GM23338 (cell line): ENCODE data around the gene GAPVD1. TPM values are rescaled to one million over a fixed set of nuclear protein-coding genes. Genes with fewer than 3 reads are reported as not detected.

ENCODE experiments used
- ATAC-seq: fragments of 200-7000 bp; cut with Tn5 transposase; 3 replicates; pipeline ENCODE4 v1.9.1; 2020
- DNase-seq: peaks from one replicate; pipeline ENCODE4 v3.0.0-alpha.2; 2015; ENCODE audit warnings: low spot score
- H2AFZ ChIP-seq: fragments of 200-600 bp; sonication (generic); 2 replicates; pipeline ENCODE4 v1.8.0; 2016; ENCODE audit warnings: antibody characterized with exemption, mild to moderate bottlenecking, moderate library complexity
- H3F3A ChIP-seq: fragments of 200-600 bp; sonication (generic); replicated peaks from 2 replicates; pipeline ENCODE4 v1.8.0; 2017; ENCODE audit warnings: antibody characterized with exemption, mixed run types, low read depth
- H3K27ac ChIP-seq: fragments of 200-600 bp; sonication (generic); 2 replicates; pipeline ENCODE4 v1.6.1; 2016; ENCODE audit warnings: low read depth
- H3K27me3 ChIP-seq: fragments of 200-600 bp; sonication (generic); 2 replicates; pipeline ENCODE4 v1.8.0; 2016; ENCODE audit warnings: mild to moderate bottlenecking, mixed run types, moderate library complexity; ENCODE audit not compliant: insufficient read depth
- H3K36me3 ChIP-seq: fragments of 200-600 bp; sonication (generic); 2 replicates; pipeline ENCODE4 v1.8.0; 2016; ENCODE audit warnings: mild to moderate bottlenecking; ENCODE audit not compliant: insufficient read depth
- H3K4me1 ChIP-seq: fragments of 200-600 bp; sonication (generic); 2 replicates; pipeline ENCODE4 v1.8.0; 2016; ENCODE audit warnings: mild to moderate bottlenecking, moderate library complexity; ENCODE audit not compliant: insufficient read depth
- H3K4me2 ChIP-seq: fragments of 200-600 bp; sonication (generic); 2 replicates; pipeline ENCODE4 v1.7.1; 2017; ENCODE audit warnings: mixed run types
- H3K4me3 ChIP-seq: fragments of 200-600 bp; sonication (generic); 2 replicates; pipeline ENCODE4 v1.6.1; 2016; ENCODE audit warnings: mixed run types
- H3K79me2 ChIP-seq: fragments of 200-600 bp; sonication (generic); replicated peaks from 2 replicates; pipeline ENCODE4 v1.8.0; 2017; ENCODE audit warnings: mild to moderate bottlenecking; ENCODE audit not compliant: insufficient read depth
- H3K9me2 ChIP-seq: fragments of 200-600 bp; sonication (generic); 2 replicates; pipeline ENCODE4 v1.8.0; 2017; ENCODE audit not compliant: insufficient read depth
- H4K20me1 ChIP-seq: fragments of 200-600 bp; sonication (generic); replicated peaks from 2 replicates; pipeline ENCODE4 v1.8.0; 2017; ENCODE audit warnings: mild to moderate bottlenecking; ENCODE audit not compliant: insufficient read depth
- H3K27ac Mint-ChIP-seq: 2 replicates; pipeline ENCODE4 v1.8.0; 2020; ENCODE audit warnings: inconsistent platforms, mild to moderate bottlenecking, moderate library complexity, mixed read lengths
- H3K27me3 Mint-ChIP-seq: 3 replicates; pipeline ENCODE4 v1.8.0; 2022; ENCODE audit warnings: low read depth, mild to moderate bottlenecking, moderate library complexity, mixed read lengths, inconsistent platforms; ENCODE audit not compliant: insufficient read depth, poor library complexity
- H3K36me3 Mint-ChIP-seq: 3 replicates; pipeline ENCODE4 v1.8.0; 2021; ENCODE audit warnings: low read depth, mild to moderate bottlenecking, inconsistent platforms, moderate library complexity, mixed read lengths
- H3K4me1 Mint-ChIP-seq: 3 replicates; pipeline ENCODE4 v1.8.0; 2020; ENCODE audit warnings: mild to moderate bottlenecking, inconsistent platforms, mixed read lengths
- H3K4me3 Mint-ChIP-seq: 3 replicates; pipeline ENCODE4 v1.8.0; 2021; ENCODE audit warnings: moderate library complexity, mild to moderate bottlenecking, inconsistent platforms, mixed read lengths
- H3K9me3 Mint-ChIP-seq: 3 replicates; pipeline ENCODE4 v1.8.0; 2020; ENCODE audit warnings: moderate library complexity, mild to moderate bottlenecking, inconsistent platforms, mixed read lengths
- CREB1 ChIP-seq: fragments of 250-450 bp; sonication (Bioruptor Pico); IDR thresholded peaks from 2 replicates; pipeline ENCODE4 v1.5.0; 2020; ENCODE audit warnings: low read depth, mild to moderate bottlenecking, moderate library complexity
- CTCF ChIP-seq, 2 experiments: fragments of 200-600 bp in 1 of 2; sonication (generic) in 1 of 2; conservative IDR thresholded peaks; 2 replicates each; pipeline versions ENCODE4 v1.5.1 to v1.6.1; 2016 to 2017; ENCODE audit warnings: antibody characterized with exemption in 2 of 2, low read depth in 2 of 2, mild to moderate bottlenecking in 2 of 2, moderate library complexity in 1 of 2
- ETS1 ChIP-seq: IDR thresholded peaks from 2 replicates; pipeline ENCODE4 v1.6.1; 2016; ENCODE audit warnings: antibody characterized with exemption
- EZH2 ChIP-seq: fragments of 200-600 bp; sonication (generic); IDR thresholded peaks from one replicate; pipeline ENCODE4 v1.8.0; 2017; ENCODE audit warnings: antibody characterized with exemption, mild to moderate bottlenecking, low read depth; ENCODE audit not compliant: unreplicated experiment
- EZH2phosphoT487 ChIP-seq: fragments of 200-600 bp; sonication (generic); IDR thresholded peaks from one replicate; pipeline ENCODE4 v1.8.1; 2018; ENCODE audit warnings: antibody characterized with exemption; ENCODE audit not compliant: unreplicated experiment
- JUNB ChIP-seq: IDR thresholded peaks from one replicate; pipeline ENCODE4 v1.6.1; 2016; ENCODE audit warnings: antibody characterized with exemption; ENCODE audit not compliant: unreplicated experiment
- NANOG ChIP-seq: IDR thresholded peaks from 2 replicates; pipeline ENCODE4 v1.6.1; 2016; ENCODE audit warnings: antibody characterized with exemption, borderline replicate concordance
- POLR2AphosphoS5 ChIP-seq: IDR thresholded peaks from 2 replicates; pipeline ENCODE4 v1.6.1; 2016; ENCODE audit warnings: antibody characterized with exemption, low read depth
- REST ChIP-seq: IDR thresholded peaks from one replicate; pipeline ENCODE4 v1.6.1; 2018; ENCODE audit warnings: antibody characterized with exemption; ENCODE audit not compliant: unreplicated experiment
- STAT1 ChIP-seq: IDR thresholded peaks from one replicate; pipeline ENCODE4 v1.6.1; 2016; ENCODE audit warnings: antibody characterized with exemption; ENCODE audit not compliant: unreplicated experiment
- ZNF114 ChIP-seq: fragments of 250-450 bp; sonication (Bioruptor Pico); IDR thresholded peaks from 2 replicates; pipeline ENCODE4 v1.5.0; 2020; ENCODE audit warnings: mild to moderate bottlenecking, moderate library complexity
- ZNF331 ChIP-seq: fragments of 250-450 bp; sonication (Bioruptor Pico); IDR thresholded peaks from 2 replicates; pipeline ENCODE4 v1.5.0; 2020; ENCODE audit warnings: low read depth, mild to moderate bottlenecking, moderate library complexity
- ZNF462 ChIP-seq: fragments of 250-450 bp; sonication (Bioruptor Pico); IDR thresholded peaks from 2 replicates; pipeline ENCODE4 v1.5.0; 2020; ENCODE audit warnings: mild to moderate bottlenecking, moderate library complexity
- polyA plus RNA-seq: library from polyadenylated mRNA; unstranded; fragments of >200 nt; fragmentation: Nextera tagmentation; extraction: Ambion mirVana; gene quantifications from 2 replicates; pipeline ENCODE4 v1.2.1, GENCODE V29; 2016
- total RNA-seq: library from RNA; depleted of rRNA; stranded (reverse); fragments of >200 nt; shearing (Covaris generic); gene quantifications from 2 replicates; pipeline ENCODE4 v1.2.3, GENCODE V29; 2014

Gene GAPVD1
- total and polyA plus RNA-seq, 2 experiments from 2014 or later, result 19.2 to 34.6 TPM

- Histone ChIP-seq H4K20me1 (no peaks in the 10 kb centered on the region), H3K36me3 (no peaks in the 10 kb centered on the region), H3K9me2 (no peaks in the 10 kb centered on the region), H3K4me2 (no peak overlapping the region), H3K4me1 (peaks cover 6% of the 10 kb centered on the region), H3K4me3 (no peak overlapping the region), H2AFZ (no peak overlapping the region), H3K79me2 (no peaks in the 10 kb centered on the region), H3F3A (no peaks in the 10 kb centered on the region; the same call in 1 of the 2 replicates), H3K27ac (no peak overlapping the region), H3K27me3 (no peaks in the 10 kb centered on the region)
- H3K4me1 Mint-ChIP-seq, result peaks cover 14% of the 10 kb centered on the region
- peaks cover 7% of the 10 kb centered on the region for H3K27me3 Mint-ChIP-seq
- no peak overlapping the region for H3K27ac Mint-ChIP-seq
- ATAC-seq (no peak), DNase-seq (no peak)
- no peak for TF ChIP-seq STAT1
- TF ChIP-seq EZH2, result no peak
- TF ChIP-seq ZNF114 (CRISPR knock-in tag), result no peak
- no peak for TF ChIP-seq ETS1
- TF ChIP-seq EZH2phosphoT487, result no peak
- no peak for TF ChIP-seq POLR2AphosphoS5
- no peak for TF ChIP-seq ZNF331 (CRISPR knock-in tag)
- no peak for TF ChIP-seq NANOG
- no peak for TF ChIP-seq ZNF462 (CRISPR knock-in tag)
- no peak for TF ChIP-seq JUNB
- TF ChIP-seq REST, result no peak
- TF ChIP-seq CREB1 (CRISPR knock-in tag), result no peak
- no peak for TF ChIP-seq CTCF (conservative IDR thresholded peaks at IDR 0.05; ENCODE audit: low read depth in 2 of 2)
- no peaks in the 10 kb centered on the region for H3K36me3 Mint-ChIP-seq
- no peaks in the 10 kb centered on the region for H3K9me3 Mint-ChIP-seq
- H3K4me3 Mint-ChIP-seq, result no peak overlapping the region
These were observed 111.0 kb downstream of the GAPVD1 start for GRCh38 chr9:125372441-125373226.
